Measurements from ENCODE around the gene TCP11L2.

The TCP11L2 gene

GRCh38 chr12:106392759-106393158 is 90.2 kb downstream of the TCP11L2 start:
- peak in 5 of 56 donors; percentile 1 to 20 (median 2) for DNase-seq
